HEK293T (cell line): ENCODE measurements around the gene HSBP1L1.

ENCODE experiments used
- BHLHE40 ChIP-seq: fragments of 450-650 bp; IDR thresholded peaks from 2 replicates; pipeline ENCODE4 v1.6.1; 2016; ENCODE audit warnings: mild to moderate bottlenecking, moderate library complexity, borderline replicate concordance
- FOXM1 ChIP-seq: fragments of 450-650 bp; IDR thresholded peaks from 2 replicates; pipeline ENCODE4 v1.6.1; 2017; ENCODE audit warnings: mild to moderate bottlenecking, borderline replicate concordance

DNA sequence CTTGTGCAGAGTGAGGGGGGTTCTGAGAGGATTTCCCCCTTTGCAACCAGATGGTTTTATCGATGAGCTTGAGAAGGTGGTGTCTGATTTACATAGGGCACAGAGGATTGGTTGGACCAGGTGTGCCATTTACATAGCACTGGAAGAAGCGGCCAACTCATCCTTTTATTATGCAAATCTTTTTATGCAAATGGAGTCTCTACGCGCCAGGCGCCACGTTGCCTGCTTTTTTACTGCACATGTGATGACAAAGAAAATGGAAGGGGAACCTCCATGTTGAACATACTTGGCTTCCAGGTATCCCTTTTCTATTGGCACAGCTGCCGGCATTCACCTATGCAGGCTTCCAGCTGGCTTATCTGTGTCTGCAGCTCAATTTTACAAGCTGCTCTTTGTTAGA, 42.3 kb downstream of the HSBP1L1 start:
- TF ChIP-seq FOXM1 (no peak), BHLHE40 (no peak)
